Liver (tissue), 9 donors: ENCODE data around the gene SLIT3. TPM values are rescaled to one million over a fixed set of nuclear protein-coding genes. Genes with fewer than 3 reads are reported as not detected.

Experiments
- DNase-seq: peaks from one replicate; pipeline ENCODE4 v3.0.0-alpha.2; 2017; ENCODE audit warnings: low spot score
- H3K27ac ChIP-seq, 2 donors: one replicate each; pipeline ENCODE4 v1.7.0; 2013; ENCODE audit warnings: inconsistent platforms in 2 of 2, low read length in 2 of 2, control low read depth in 1 of 2, low read depth in 1 of 2, mild to moderate bottlenecking in 1 of 2
- H3K27me3 ChIP-seq, 4 donors: one replicate each; pipeline versions ENCODE4 v1.6.1 to v1.7.0; 2013; ENCODE audit warnings: low read length in 3 of 4, inconsistent platforms in 1 of 4, mild to moderate bottlenecking in 1 of 4, moderate library complexity in 1 of 4; ENCODE audit not compliant: control insufficient read depth in 4 of 4, insufficient read depth in 4 of 4
- H3K36me3 ChIP-seq, 4 donors: one replicate each; pipeline versions ENCODE4 v1.6.1 to v1.7.0; 2013; ENCODE audit warnings: low read length in 3 of 4, mild to moderate bottlenecking in 3 of 4, low read depth in 1 of 4, moderate library complexity in 1 of 4; ENCODE audit not compliant: control insufficient read depth in 4 of 4, insufficient read depth in 3 of 4
- H3K4me1 ChIP-seq, 4 donors: one replicate each; pipeline versions ENCODE4 v1.6.1 to v1.7.0; 2013; ENCODE audit warnings: low read length in 3 of 4, mild to moderate bottlenecking in 3 of 4, moderate library complexity in 1 of 4; ENCODE audit not compliant: control insufficient read depth in 4 of 4, insufficient read depth in 4 of 4
- H3K4me3 ChIP-seq, 3 donors: one replicate each; pipeline versions ENCODE4 v1.6.1 to v1.7.0; 2013; ENCODE audit warnings: low read length in 3 of 3, control low read depth in 1 of 3, low read depth in 1 of 3, mild to moderate bottlenecking in 1 of 3
- H3K9ac ChIP-seq, 2 donors: one replicate each; pipeline ENCODE4 v1.7.0; 2013; ENCODE audit warnings: low read length in 2 of 2, mild to moderate bottlenecking in 2 of 2, moderate library complexity in 2 of 2, control low read depth in 1 of 2, low read depth in 1 of 2
- H3K9me3 ChIP-seq, 4 donors: one replicate each; pipeline versions ENCODE4 v1.6.1 to v1.7.0; 2013; ENCODE audit warnings: low read length in 3 of 4; ENCODE audit not compliant: control insufficient read depth in 4 of 4
- ATF3 ChIP-seq: IDR thresholded peaks from 2 replicates; pipeline ENCODE4 v1.6.1; 2016; ENCODE audit warnings: antibody characterized with exemption
- EGR1 ChIP-seq, 2 donors: IDR thresholded peaks; 2 replicates each; pipeline ENCODE4 v1.6.1; 2016 to 2018; ENCODE audit warnings: antibody characterized with exemption in 2 of 2, low read depth in 2 of 2
- FOXA1 ChIP-seq: IDR thresholded peaks from 2 replicates; pipeline ENCODE4 v1.6.1; 2016; ENCODE audit warnings: antibody characterized with exemption
- HNF4A ChIP-seq, 2 donors: conservative IDR thresholded peaks; 2 replicates each; pipeline ENCODE4 v1.6.1; 2016; ENCODE audit warnings: antibody characterized with exemption in 2 of 2, mild to moderate bottlenecking in 2 of 2
- HNF4G ChIP-seq: IDR thresholded peaks from 2 replicates; pipeline ENCODE4 v1.6.1; 2016; ENCODE audit warnings: antibody characterized with exemption
- JUND ChIP-seq, 2 donors: IDR thresholded peaks; 2 replicates each; pipeline ENCODE4 v1.6.1; 2016; ENCODE audit warnings: antibody characterized with exemption in 2 of 2
- NR2F2 ChIP-seq: IDR thresholded peaks from 2 replicates; pipeline ENCODE4 v1.6.1; 2016; ENCODE audit warnings: antibody characterized with exemption
- REST ChIP-seq: IDR thresholded peaks from 2 replicates; pipeline ENCODE4 v1.6.1; 2016; ENCODE audit warnings: antibody characterized with exemption, mild to moderate bottlenecking
- RXRA ChIP-seq, 2 donors: IDR thresholded peaks; 2 replicates each; pipeline ENCODE4 v1.6.1; 2017 to 2018; ENCODE audit warnings: antibody characterized with exemption in 2 of 2, mild to moderate bottlenecking in 1 of 2
- TAF1 ChIP-seq: conservative IDR thresholded peaks from 2 replicates; pipeline ENCODE4 v1.6.1; 2016; ENCODE audit warnings: antibody characterized with exemption, mild to moderate bottlenecking
- ZBTB33 ChIP-seq: IDR thresholded peaks from 2 replicates; pipeline ENCODE4 v1.6.1; 2016; ENCODE audit warnings: antibody characterized with exemption
- WGBS: extraction: QIAGEN DNeasy Blood & Tissue Kit; methylation state at CpG from one replicate; pipeline ENCODE4 v1.1.7; 2013; 5-methylcytosine and 5-hydroxymethylcytosine counted together
- polyA plus RNA-seq, 2 donors: library from polyadenylated mRNA; stranded (reverse) in 1 of 2; unstranded in 1 of 2; fragments of 200-250 nt in 1 of 2; fragments of >200 nt in 1 of 2; fragmentation: Nextera tagmentation in 1 of 2; extraction: Ambion mirVana in 1 of 2; gene quantifications; one replicate each; pipeline versions ENCODE4 v1.2.1 to v1.2.3, GENCODE V29; 2013 to 2015
- total RNA-seq, 2 donors: library from RNA; depleted of rRNA; stranded (reverse); fragments of >200 nt; gene quantifications; one replicate each; pipeline ENCODE4 v1.2.3, GENCODE V29; 2014
- TF ChIP-seq, protein P1 (sequence below): fragments of 150-350 bp; IDR thresholded peaks from 2 replicates; pipeline ENCODE4 v1.5.1; 2017; ENCODE audit warnings: improper control_type of control experiment, low read depth, low read length; ENCODE audit not compliant: missing input control
- donor health status: healthy.
- donor health status: healthy.
- donor health status: healthy.
- donor health status: healthy.
- donor health status: healthy.

SLIT3 gene
- total and polyA plus RNA-seq, 4 donors: 0.61 to 1.3 (median 0.91) TPM

DNA sequence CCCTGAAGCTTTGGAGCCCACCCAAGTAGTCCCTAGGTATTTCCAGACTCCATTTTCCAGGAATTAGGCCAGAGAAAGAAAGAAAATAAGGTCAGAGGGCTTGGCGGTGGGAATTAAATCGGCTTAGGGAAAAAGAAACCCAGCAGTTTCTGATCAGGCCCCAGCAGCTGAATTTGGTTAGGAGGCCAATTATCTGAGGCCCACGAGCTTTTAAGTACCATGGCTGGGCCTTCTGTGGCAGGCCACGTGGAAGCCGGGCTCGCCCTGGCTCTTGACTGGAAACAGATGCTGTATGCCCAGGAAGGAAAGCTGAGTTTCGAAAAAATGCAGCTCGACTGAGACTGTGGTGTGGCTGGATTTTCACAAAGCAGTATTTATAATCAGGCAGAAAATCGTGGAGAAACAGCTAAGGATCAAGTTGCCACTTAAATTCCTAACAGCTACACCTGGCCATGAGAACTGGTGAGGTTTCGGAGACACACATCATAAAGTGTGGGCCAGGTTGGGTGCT, 646.7 kb downstream of the SLIT3 start:
- Histone ChIP-seq H3K4me1 (peaks cover 0 to 4% (median 0%) of the 10 kb centered on the region in 4 donors), H3K27me3 (no peaks in the 10 kb centered on the region), H3K4me3 (no peak overlapping the region), H3K9me3 (no peaks in the 10 kb centered on the region), H3K9ac (no peak overlapping the region), H3K36me3 (no peaks in the 10 kb centered on the region), H3K27ac (peak overlapping the region in 1 of 2 donors; percentile 8)
- WGBS: 73% methylated on average over 10 of the region's 10 CpGs
- TF ChIP-seq JUND (IDR thresholded peaks at IDR 0.05) (no peak), HNF4A (conservative IDR thresholded peaks at IDR 0.05) (no peak), HNF4G (no peak), NR2F2 (peak; percentile 16), EGR1 (IDR thresholded peaks at IDR 0.05; ENCODE audit: low read depth in 2 of 2) (no peak), ZBTB33 (no peak), ATF3 (no peak), TAF1 (no peak)
- TF ChIP-seq, protein P1, sequence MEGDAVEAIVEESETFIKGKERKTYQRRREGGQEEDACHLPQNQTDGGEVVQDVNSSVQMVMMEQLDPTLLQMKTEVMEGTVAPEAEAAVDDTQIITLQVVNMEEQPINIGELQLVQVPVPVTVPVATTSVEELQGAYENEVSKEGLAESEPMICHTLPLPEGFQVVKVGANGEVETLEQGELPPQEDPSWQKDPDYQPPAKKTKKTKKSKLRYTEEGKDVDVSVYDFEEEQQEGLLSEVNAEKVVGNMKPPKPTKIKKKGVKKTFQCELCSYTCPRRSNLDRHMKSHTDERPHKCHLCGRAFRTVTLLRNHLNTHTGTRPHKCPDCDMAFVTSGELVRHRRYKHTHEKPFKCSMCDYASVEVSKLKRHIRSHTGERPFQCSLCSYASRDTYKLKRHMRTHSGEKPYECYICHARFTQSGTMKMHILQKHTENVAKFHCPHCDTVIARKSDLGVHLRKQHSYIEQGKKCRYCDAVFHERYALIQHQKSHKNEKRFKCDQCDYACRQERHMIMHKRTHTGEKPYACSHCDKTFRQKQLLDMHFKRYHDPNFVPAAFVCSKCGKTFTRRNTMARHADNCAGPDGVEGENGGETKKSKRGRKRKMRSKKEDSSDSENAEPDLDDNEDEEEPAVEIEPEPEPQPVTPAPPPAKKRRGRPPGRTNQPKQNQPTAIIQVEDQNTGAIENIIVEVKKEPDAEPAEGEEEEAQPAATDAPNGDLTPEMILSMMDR: no peak
- DNase-seq: no peak

DNA sequence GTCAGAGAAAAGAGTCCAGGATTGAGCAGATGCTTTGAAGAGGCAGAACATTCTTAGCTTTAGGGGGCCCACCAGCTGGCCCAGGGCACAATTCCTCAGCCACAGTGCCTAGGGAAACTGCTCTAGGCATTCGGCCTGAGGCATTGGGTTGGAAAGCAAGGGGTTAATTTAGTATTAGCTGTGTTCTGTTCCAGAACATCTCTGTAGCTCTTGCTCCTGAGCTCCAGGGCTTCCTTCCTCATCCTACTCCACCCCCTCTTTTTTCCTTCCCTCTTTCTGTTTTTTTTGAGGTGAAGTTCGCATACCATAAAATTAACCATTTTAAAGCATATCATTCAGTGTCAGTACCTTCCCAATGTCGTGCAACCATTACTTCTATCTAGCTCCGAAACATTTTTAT, 647.3 kb downstream of the SLIT3 start:
- no peak overlapping the region for H3K9ac ChIP-seq
- H3K4me1 ChIP-seq: no peaks in the 10 kb centered on the region
- DNase-seq: no peak
- no peak for TF ChIP-seq HNF4A (conservative IDR thresholded peaks at IDR 0.05)
- peak; percentile 3 for TF ChIP-seq NR2F2
- no peaks in the 10 kb centered on the region for H3K36me3 ChIP-seq
- WGBS: 81% methylated on average over 4 of the region's 4 CpGs
- no peaks in the 10 kb centered on the region for H3K9me3 ChIP-seq
- H3K4me3 ChIP-seq: no peak overlapping the region
- no peak overlapping the region for H3K27ac ChIP-seq
- no peaks in the 10 kb centered on the region for H3K27me3 ChIP-seq

GRCh38 chr5:168651648-168652047, 649.3 kb downstream of the SLIT3 start:
- DNase-seq: no peak
- TF ChIP-seq JUND (IDR thresholded peaks at IDR 0.05) (peak in 1 of 2 donors; percentile 20), HNF4A (conservative IDR thresholded peaks at IDR 0.05) (no peak), HNF4G (no peak)

DNA sequence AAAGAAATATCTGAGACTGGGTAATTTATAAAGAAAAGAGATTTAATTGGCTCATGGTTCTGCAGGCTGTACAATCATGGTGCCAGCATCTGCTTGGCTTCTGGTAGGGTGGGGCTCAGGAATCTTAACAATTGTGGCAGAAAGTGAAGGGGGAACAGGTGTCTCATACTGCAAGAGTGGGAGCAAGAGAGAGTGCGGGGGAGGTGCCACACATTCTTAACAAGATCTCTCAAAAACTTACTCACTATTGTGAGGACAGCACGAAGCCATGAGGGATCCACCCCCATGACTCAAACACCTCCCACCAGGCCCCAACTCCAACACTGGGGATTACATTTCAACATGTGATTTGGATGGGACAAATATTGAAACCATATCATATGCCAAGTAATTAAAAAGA, 651.6 kb downstream of the SLIT3 start:
- no peaks in the 10 kb centered on the region for H3K27me3 ChIP-seq
- no peaks in the 10 kb centered on the region for H3K4me1 ChIP-seq
- 97% methylated on average over 2 of the region's 2 CpGs for WGBS
- H3K9me3 ChIP-seq: no peaks in the 10 kb centered on the region
- no peaks in the 10 kb centered on the region for H3K36me3 ChIP-seq
- no peak for DNase-seq
- no peak overlapping the region for H3K9ac ChIP-seq
- H3K27ac ChIP-seq: no peak overlapping the region
- H3K4me3 ChIP-seq: no peak overlapping the region
- TF ChIP-seq EGR1 (IDR thresholded peaks at IDR 0.05; ENCODE audit: low read depth in 2 of 2) (no peak), RXRA (IDR thresholded peaks at IDR 0.05) (no peak), ATF3 (no peak), ZBTB33 (no peak), FOXA1 (no peak), REST (no peak)

More at GRCh38 chr5:168651648-168652047, 649.3 kb downstream of the SLIT3 start:
- Histone ChIP-seq H3K9ac (no peak overlapping the region), H3K36me3 (no peaks in the 10 kb centered on the region), H3K27me3 (no peaks in the 10 kb centered on the region), H3K4me3 (no peak overlapping the region), H3K9me3 (no peaks in the 10 kb centered on the region), H3K27ac (no peak overlapping the region), H3K4me1 (no peaks in the 10 kb centered on the region)
